ENCODE measurements around the gene ALK.
A peak's percentile ranks its signal among the peaks of the same experiment; 100 is the strongest.

The ALK gene

GRCh38 chr2:29644949-29645348, 276.4 kb downstream of the ALK start:
- Histone ChIP-seq H3K36me3 (ENCODE audit: control insufficient read depth, insufficient read depth, low read length, severe bottlenecking) (no peaks in the 10 kb centered on the region), H3K4me3 (ENCODE audit: low read length) (no peak overlapping the region), H3K4me1 (ENCODE audit: control insufficient read depth, insufficient read depth, low read length) (no peaks in the 10 kb centered on the region), H3K9ac (ENCODE audit: low read length) (no peak overlapping the region), H3K9me3 (ENCODE audit: control insufficient read depth, low read length) (peaks cover 21% of the 10 kb centered on the region), H3K27me3 (replicated peaks; ENCODE audit: control insufficient read depth, insufficient read depth, low read length) (no peaks in the 10 kb centered on the region)
- no peak for DNase-seq (ENCODE audit: low read depth)

GRCh38 chr2:29643196-29643595, 278.2 kb downstream of the ALK start:
- no peaks in the 10 kb centered on the region for H3K36me3 ChIP-seq (ENCODE audit: control insufficient read depth, insufficient read depth, low read length, severe bottlenecking)
- no peaks in the 10 kb centered on the region for H3K27me3 ChIP-seq (replicated peaks; ENCODE audit: control insufficient read depth, insufficient read depth, low read length)
- peak; percentile 61 for DNase-seq (ENCODE audit: low read depth)
- H3K4me1 ChIP-seq (ENCODE audit: control insufficient read depth, insufficient read depth, low read length), result no peaks in the 10 kb centered on the region
- no peak overlapping the region for H3K9ac ChIP-seq (ENCODE audit: low read length)
- peaks cover 5% of the 10 kb centered on the region for H3K9me3 ChIP-seq (ENCODE audit: control insufficient read depth, low read length)
- H3K4me3 ChIP-seq (ENCODE audit: low read length), result no peak overlapping the region

GRCh38 chr2:29640360-29640759, 281.0 kb downstream of the ALK start:
- no peak for DNase-seq (ENCODE audit: low read depth)
- Histone ChIP-seq H3K9me3 (ENCODE audit: control insufficient read depth, low read length) (no peaks in the 10 kb centered on the region), H3K36me3 (ENCODE audit: control insufficient read depth, insufficient read depth, low read length, severe bottlenecking) (no peaks in the 10 kb centered on the region), H3K4me1 (ENCODE audit: control insufficient read depth, insufficient read depth, low read length) (no peaks in the 10 kb centered on the region), H3K9ac (ENCODE audit: low read length) (no peak overlapping the region), H3K4me3 (ENCODE audit: low read length) (no peak overlapping the region), H3K27me3 (replicated peaks; ENCODE audit: control insufficient read depth, insufficient read depth, low read length) (no peaks in the 10 kb centered on the region)

- no peak for DNase-seq (ENCODE audit: low read depth)
- no peaks in the 10 kb centered on the region for H3K4me1 ChIP-seq (ENCODE audit: control insufficient read depth, insufficient read depth, low read length)
- no peaks in the 10 kb centered on the region for H3K36me3 ChIP-seq (ENCODE audit: control insufficient read depth, insufficient read depth, low read length, severe bottlenecking)
- H3K9ac ChIP-seq (ENCODE audit: low read length), result no peak overlapping the region
- H3K27me3 ChIP-seq (replicated peaks; ENCODE audit: control insufficient read depth, insufficient read depth, low read length), result no peaks in the 10 kb centered on the region
- H3K4me3 ChIP-seq (ENCODE audit: low read length), result no peak overlapping the region
- H3K9me3 ChIP-seq (ENCODE audit: control insufficient read depth, low read length), result no peaks in the 10 kb centered on the region
These were observed 282.7 kb downstream of the ALK start for GRCh38 chr2:29638641-29639040.

DNA sequence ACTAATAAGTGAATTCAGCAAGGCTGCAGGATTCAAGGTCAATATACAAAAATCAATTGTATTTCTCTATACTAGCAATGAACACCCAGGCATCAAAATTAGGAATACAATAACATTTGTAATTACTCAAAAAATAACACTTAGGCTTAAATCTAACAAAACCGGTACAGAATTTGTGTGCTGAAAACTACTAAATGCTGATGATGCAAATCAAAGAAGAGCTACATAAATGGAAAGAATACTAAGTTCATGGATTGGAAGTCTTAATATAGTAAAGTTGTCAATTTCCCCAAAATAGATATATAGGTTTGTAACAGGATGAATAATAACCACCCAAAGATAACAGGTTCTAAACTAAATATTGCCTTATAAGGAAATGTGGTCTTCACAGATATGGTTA, 286.5 kb downstream of the ALK start:
- DNase-seq (ENCODE audit: low read depth), result no peak
- H3K27me3 ChIP-seq (replicated peaks; ENCODE audit: control insufficient read depth, insufficient read depth, low read length), result no peaks in the 10 kb centered on the region
- H3K9ac ChIP-seq (ENCODE audit: low read length), result no peak overlapping the region
- no peaks in the 10 kb centered on the region for H3K36me3 ChIP-seq (ENCODE audit: control insufficient read depth, insufficient read depth, low read length, severe bottlenecking)
- H3K4me3 ChIP-seq (ENCODE audit: low read length), result no peak overlapping the region
- no peaks in the 10 kb centered on the region for H3K4me1 ChIP-seq (ENCODE audit: control insufficient read depth, insufficient read depth, low read length)
- H3K9me3 ChIP-seq (ENCODE audit: control insufficient read depth, low read length), result no peaks in the 10 kb centered on the region

DNA sequence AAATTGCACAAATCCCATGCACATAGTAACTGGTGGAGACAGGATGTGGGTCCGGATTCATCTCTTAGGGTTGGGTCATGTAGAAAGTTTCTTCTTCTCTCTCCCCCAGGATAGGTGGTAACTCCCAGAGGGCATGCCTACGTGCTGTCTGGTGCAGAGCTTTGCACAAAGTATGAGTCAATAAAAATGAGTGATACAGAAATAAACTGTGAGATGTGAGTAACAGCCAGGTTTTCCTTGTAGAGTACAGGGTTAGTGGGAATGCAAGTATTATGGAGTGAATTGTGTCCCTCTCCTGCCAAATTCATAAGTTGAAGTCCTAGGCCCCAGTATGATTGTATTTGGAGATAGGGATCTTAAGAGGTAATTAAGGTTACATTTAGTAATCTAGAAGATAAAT, 289.4 kb downstream of the ALK start:
- no peaks in the 10 kb centered on the region for H3K27me3 ChIP-seq (replicated peaks; ENCODE audit: control insufficient read depth, insufficient read depth, low read length)
- peak; percentile 30 for DNase-seq (ENCODE audit: low read depth)
- no peaks in the 10 kb centered on the region for H3K9me3 ChIP-seq (ENCODE audit: control insufficient read depth, low read length)
- H3K9ac ChIP-seq (ENCODE audit: low read length), result no peak overlapping the region
- H3K4me3 ChIP-seq (ENCODE audit: low read length), result no peak overlapping the region
- H3K4me1 ChIP-seq (ENCODE audit: control insufficient read depth, insufficient read depth, low read length), result peaks cover 18% of the 10 kb centered on the region
- no peaks in the 10 kb centered on the region for H3K36me3 ChIP-seq (ENCODE audit: control insufficient read depth, insufficient read depth, low read length, severe bottlenecking)

GRCh38 chr2:29629495-29629894, 291.9 kb downstream of the ALK start:
- H3K4me3 ChIP-seq (ENCODE audit: low read length), result no peak overlapping the region
- H3K9me3 ChIP-seq (ENCODE audit: control insufficient read depth, low read length), result no peaks in the 10 kb centered on the region
- H3K4me1 ChIP-seq (ENCODE audit: control insufficient read depth, insufficient read depth, low read length), result peaks cover 18% of the 10 kb centered on the region
- no peaks in the 10 kb centered on the region for H3K36me3 ChIP-seq (ENCODE audit: control insufficient read depth, insufficient read depth, low read length, severe bottlenecking)
- no peak for DNase-seq (ENCODE audit: low read depth)
- no peak overlapping the region for H3K9ac ChIP-seq (ENCODE audit: low read length)
- H3K27me3 ChIP-seq (replicated peaks; ENCODE audit: control insufficient read depth, insufficient read depth, low read length), result no peaks in the 10 kb centered on the region

- Histone ChIP-seq H3K36me3 (ENCODE audit: control insufficient read depth, insufficient read depth, low read length, severe bottlenecking) (no peaks in the 10 kb centered on the region), H3K9ac (ENCODE audit: low read length) (no peak overlapping the region), H3K9me3 (ENCODE audit: control insufficient read depth, low read length) (no peaks in the 10 kb centered on the region), H3K4me3 (ENCODE audit: low read length) (no peak overlapping the region), H3K4me1 (ENCODE audit: control insufficient read depth, insufficient read depth, low read length) (peaks cover 18% of the 10 kb centered on the region), H3K27me3 (replicated peaks; ENCODE audit: control insufficient read depth, insufficient read depth, low read length) (no peaks in the 10 kb centered on the region)
- no peak for DNase-seq (ENCODE audit: low read depth)
These were observed 292.5 kb downstream of the ALK start for GRCh38 chr2:29628862-29629261.

GRCh38 chr2:29628108-29628745, 293.2 kb downstream of the ALK start:
- H3K27me3 ChIP-seq (replicated peaks; ENCODE audit: control insufficient read depth, insufficient read depth, low read length), result no peaks in the 10 kb centered on the region
- DNase-seq (ENCODE audit: low read depth), result peak; percentile 10
- H3K4me1 ChIP-seq (ENCODE audit: control insufficient read depth, insufficient read depth, low read length), result peaks cover 18% of the 10 kb centered on the region
- H3K4me3 ChIP-seq (ENCODE audit: low read length), result no peak overlapping the region
- H3K9me3 ChIP-seq (ENCODE audit: control insufficient read depth, low read length), result no peaks in the 10 kb centered on the region
- H3K36me3 ChIP-seq (ENCODE audit: control insufficient read depth, insufficient read depth, low read length, severe bottlenecking), result no peaks in the 10 kb centered on the region
- no peak overlapping the region for H3K9ac ChIP-seq (ENCODE audit: low read length)

DNA sequence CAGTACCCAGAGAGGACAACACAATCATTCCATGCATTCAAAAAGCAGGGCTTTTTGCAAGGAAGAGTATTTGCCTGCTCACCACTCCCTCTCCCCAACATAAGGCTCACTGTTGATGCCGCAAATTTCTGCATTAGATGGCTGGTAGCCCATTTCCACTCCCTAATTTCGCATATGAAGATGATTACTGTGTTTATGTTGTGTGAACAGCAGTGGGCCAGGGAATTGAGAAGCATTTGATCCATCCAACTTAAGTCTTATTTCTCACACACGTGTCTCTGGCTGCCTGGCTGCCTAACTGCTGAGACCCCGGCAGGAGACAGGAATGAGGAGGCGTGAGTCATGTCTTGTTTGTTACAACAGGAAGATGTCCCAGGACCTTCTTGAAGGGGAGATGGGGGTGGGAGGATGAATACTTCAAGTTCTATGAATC, 294.1 kb downstream of the ALK start:
- Histone ChIP-seq H3K27me3 (replicated peaks; ENCODE audit: control insufficient read depth, insufficient read depth, low read length) (no peaks in the 10 kb centered on the region), H3K4me3 (ENCODE audit: low read length) (no peak overlapping the region), H3K9ac (ENCODE audit: low read length) (no peak overlapping the region), H3K4me1 (ENCODE audit: control insufficient read depth, insufficient read depth, low read length) (peaks cover 18% of the 10 kb centered on the region), H3K9me3 (ENCODE audit: control insufficient read depth, low read length) (no peaks in the 10 kb centered on the region), H3K36me3 (ENCODE audit: control insufficient read depth, insufficient read depth, low read length, severe bottlenecking) (no peaks in the 10 kb centered on the region)
- peak; percentile 42 for DNase-seq (ENCODE audit: low read depth)

DNA sequence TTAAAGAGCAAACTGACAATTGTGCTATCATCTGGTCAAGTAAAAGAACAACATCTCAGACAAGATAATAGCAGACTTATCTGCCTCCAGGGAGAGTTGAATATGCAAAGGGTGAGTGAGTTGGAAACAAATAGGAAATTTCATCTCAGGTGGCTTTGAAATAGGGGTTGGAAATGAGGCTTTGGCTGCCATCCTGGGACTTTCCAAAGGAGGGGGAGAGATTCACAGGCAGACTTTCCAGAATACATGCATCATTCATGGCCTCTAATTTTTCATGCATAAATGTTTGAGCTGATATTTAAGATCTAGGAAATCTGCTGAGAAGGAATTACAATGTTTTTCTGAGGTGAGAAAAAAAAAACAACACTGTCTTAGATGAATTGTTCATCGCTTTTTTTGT, 300.5 kb downstream of the ALK start:
- Histone ChIP-seq H3K4me3 (ENCODE audit: low read length) (no peak overlapping the region), H3K9ac (ENCODE audit: low read length) (no peak overlapping the region), H3K9me3 (ENCODE audit: control insufficient read depth, low read length) (no peaks in the 10 kb centered on the region), H3K36me3 (ENCODE audit: control insufficient read depth, insufficient read depth, low read length, severe bottlenecking) (no peaks in the 10 kb centered on the region), H3K27me3 (replicated peaks; ENCODE audit: control insufficient read depth, insufficient read depth, low read length) (no peaks in the 10 kb centered on the region), H3K4me1 (ENCODE audit: control insufficient read depth, insufficient read depth, low read length) (peaks cover 9% of the 10 kb centered on the region)
- DNase-seq (ENCODE audit: low read depth), result no peak

DNA sequence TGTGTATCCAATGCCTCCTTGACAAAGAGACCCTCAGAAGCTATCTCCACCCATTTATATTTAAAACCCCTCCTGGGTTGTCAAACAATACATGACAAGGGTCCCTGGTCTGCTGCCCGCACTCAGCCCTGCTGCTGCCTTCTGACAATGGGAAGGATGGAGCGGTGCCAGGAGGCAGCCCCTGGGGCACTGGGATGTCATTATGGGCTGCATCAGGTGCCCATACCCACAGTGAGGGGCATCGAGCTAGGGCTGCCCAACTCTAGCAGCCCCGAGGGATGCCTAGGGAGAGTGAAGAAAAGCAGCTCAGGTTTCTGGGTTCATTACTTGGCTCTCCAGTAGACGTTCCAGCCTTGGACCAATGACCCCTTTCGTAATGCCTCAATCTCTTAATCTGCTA, 301.7 kb downstream of the ALK start:
- H3K27me3 ChIP-seq (replicated peaks; ENCODE audit: control insufficient read depth, insufficient read depth, low read length), result no peaks in the 10 kb centered on the region

More for the DNA sequence above, 301.7 kb downstream of the ALK start:
- no peak overlapping the region for H3K4me3 ChIP-seq (ENCODE audit: low read length)
- no peak overlapping the region for H3K9ac ChIP-seq (ENCODE audit: low read length)
- H3K9me3 ChIP-seq (ENCODE audit: control insufficient read depth, low read length), result no peaks in the 10 kb centered on the region
- H3K36me3 ChIP-seq (ENCODE audit: control insufficient read depth, insufficient read depth, low read length, severe bottlenecking), result no peaks in the 10 kb centered on the region
- DNase-seq (ENCODE audit: low read depth), result no peak
- peaks cover 9% of the 10 kb centered on the region for H3K4me1 ChIP-seq (ENCODE audit: control insufficient read depth, insufficient read depth, low read length)

All from adipocyte (in vitro differentiated cells).